CD4-positive, alpha-beta T cell treated with Interferon alpha-2 for 1 hour (primary cell): ENCODE results near the gene NR2F1-AS1.
A peak's percentile ranks its signal among the peaks of the same experiment; 100 is the strongest.

Experiments used
- DNase-seq, 2 donors: peaks; one replicate each; pipeline ENCODE4 v3.0.0-alpha.2; 2020 to 2022

Gene NR2F1-AS1

GRCh38 chr5:93580927-93581445 is at the start of gene NR2F1-AS1:
Gene NR2F1-AS1 (minus strand): TSS chr5:93581219.
- DNase-seq: no peak

- no peak for DNase-seq
Observed at GRCh38 chr5:93626801-93627200, 45.8 kb upstream of the NR2F1-AS1 start.

- DNase-seq: peak in 1 of 2 donors; percentile 21
Observed at GRCh38 chr5:93623153-93623552, 42.1 kb upstream of the NR2F1-AS1 start.

- DNase-seq: peak; percentile 55 to 81
Observed at GRCh38 chr5:93622240-93622885, 41.3 kb upstream of the NR2F1-AS1 start.

- DNase-seq: peak in 1 of 2 donors; percentile 32
Observed at GRCh38 chr5:93621327-93621798, 40.3 kb upstream of the NR2F1-AS1 start.

GRCh38 chr5:93620487-93621326 is 39.7 kb upstream of the NR2F1-AS1 start:
- DNase-seq: peak; percentile 47 to 64

- no peak for DNase-seq
Observed at GRCh38 chr5:93616538-93617174, 35.6 kb upstream of the NR2F1-AS1 start.

GRCh38 chr5:93612855-93613243 is 31.8 kb upstream of the NR2F1-AS1 start:
- DNase-seq: no peak

- no peak for DNase-seq
Observed at GRCh38 chr5:93611976-93612854, 31.2 kb upstream of the NR2F1-AS1 start.

- DNase-seq: no peak
Observed at GRCh38 chr5:93611273-93611975, 30.4 kb upstream of the NR2F1-AS1 start.

- no peak for DNase-seq
Observed at GRCh38 chr5:93610581-93611272, 29.7 kb upstream of the NR2F1-AS1 start.

- DNase-seq: no peak
Observed at GRCh38 chr5:93609762-93610161, 28.7 kb upstream of the NR2F1-AS1 start.

GRCh38 chr5:93608855-93609254 is 27.8 kb upstream of the NR2F1-AS1 start:
- DNase-seq: no peak

GRCh38 chr5:93607367-93608258 is 26.6 kb upstream of the NR2F1-AS1 start:
- DNase-seq: peak in 1 of 2 donors; percentile 62

- DNase-seq: no peak
Observed at GRCh38 chr5:93606382-93606752, 25.3 kb upstream of the NR2F1-AS1 start.

- DNase-seq: no peak
Observed at GRCh38 chr5:93604644-93605515, 23.9 kb upstream of the NR2F1-AS1 start.

GRCh38 chr5:93603793-93604643 is 23.0 kb upstream of the NR2F1-AS1 start:
- no peak for DNase-seq
